Muscle of leg (tissue), 11 donors: ENCODE results near the gene PURB. TPM values are rescaled to one million over a fixed set of nuclear protein-coding genes. Genes with fewer than 3 reads are reported as not detected.
"Not testable (repeated sequence)": the region's sequence is repeated elsewhere in the genome, so short reads cannot be mapped to it uniquely, and the experiment has no call there.

Experiments
- DNase-seq: peaks from one replicate; pipeline ENCODE4 v3.0.0; 2013
- H3K27ac ChIP-seq: one replicate; pipeline ENCODE4 v1.5.1; 2013; ENCODE audit warnings: mild to moderate bottlenecking, low read length, control low read depth
- H3K27me3 ChIP-seq: one replicate; pipeline ENCODE4 v1.6.1; 2013; ENCODE audit warnings: low read length; ENCODE audit not compliant: control insufficient read depth, insufficient read depth
- H3K36me3 ChIP-seq: one replicate; pipeline ENCODE4 v1.6.1; 2013; ENCODE audit warnings: low read length; ENCODE audit not compliant: control insufficient read depth, insufficient read depth
- H3K4me1 ChIP-seq: one replicate; pipeline ENCODE4 v1.6.1; 2013; ENCODE audit warnings: low read length; ENCODE audit not compliant: control insufficient read depth, insufficient read depth
- H3K4me3 ChIP-seq: one replicate; pipeline ENCODE4 v1.5.1; 2013; ENCODE audit warnings: low read length, control low read depth
- H3K9me3 ChIP-seq: replicated peaks from 2 replicates; pipeline ENCODE4 v1.6.1; 2013; ENCODE audit warnings: low read depth, low read length; ENCODE audit not compliant: control insufficient read depth
- WGBS: methylation state at CpG from one replicate; pipeline ENCODE4 v1.1.5; 2013; ENCODE audit warnings: missing lambda C conversion rate; ENCODE audit not compliant: insufficient coverage; 5-methylcytosine and 5-hydroxymethylcytosine counted together
- polyA plus RNA-seq, 8 donors: library from polyadenylated mRNA; unstranded; fragments of 120-200 nt; gene quantifications; one replicate each; pipeline versions ENCODE4 v1.2.1 to v1.2.3, GENCODE V29; 2013; ENCODE audit warnings: inconsistent platforms in 1 of 8, low replicate concordance in 1 of 8; ENCODE audit not compliant: insufficient read length in 8 of 8, insufficient read depth in 1 of 8
- total RNA-seq: library from RNA; stranded (reverse); fragments of 120-200 nt; gene quantifications from one replicate; pipeline ENCODE4 v1.2.4, GENCODE V29; 2013

PURB gene
- total and polyA plus RNA-seq, 9 donors = 18.6 to 41.2 (median 30.3) TPM

GRCh38 chr7:44846390-44846789, 38.9 kb downstream of the PURB start:
- not testable (repeated sequence) for H3K9me3 ChIP-seq, DNase-seq, H3K4me1 ChIP-seq, H3K36me3 ChIP-seq, H3K27me3 ChIP-seq
- peak overlapping the region; percentile 72 for H3K4me3 ChIP-seq
- WGBS = no CpG with 5 or more reads among the region's 11 CpGs
- peak overlapping the region; percentile 99 for H3K27ac ChIP-seq

DNA sequence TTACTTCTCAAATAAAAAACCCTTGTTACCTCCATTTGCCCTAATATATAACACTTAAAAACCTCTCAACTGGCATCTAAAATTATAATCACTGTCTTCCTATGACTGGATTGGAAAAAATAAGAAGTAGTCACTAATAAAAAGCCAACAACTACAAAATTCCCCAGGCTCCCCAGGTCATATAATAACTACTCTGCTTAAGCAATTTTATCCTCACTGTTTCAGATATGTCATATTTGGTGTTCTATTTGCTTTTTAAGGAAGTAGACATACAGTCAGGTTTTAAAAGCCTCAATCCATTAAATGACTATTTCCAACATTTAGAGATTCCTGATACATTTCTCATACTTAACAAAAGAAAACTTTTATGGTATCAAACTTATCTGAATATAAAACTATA, 39.9 kb downstream of the PURB start:
- peaks cover 10% of the 10 kb centered on the region for H3K4me1 ChIP-seq
- no peak for DNase-seq

DNA sequence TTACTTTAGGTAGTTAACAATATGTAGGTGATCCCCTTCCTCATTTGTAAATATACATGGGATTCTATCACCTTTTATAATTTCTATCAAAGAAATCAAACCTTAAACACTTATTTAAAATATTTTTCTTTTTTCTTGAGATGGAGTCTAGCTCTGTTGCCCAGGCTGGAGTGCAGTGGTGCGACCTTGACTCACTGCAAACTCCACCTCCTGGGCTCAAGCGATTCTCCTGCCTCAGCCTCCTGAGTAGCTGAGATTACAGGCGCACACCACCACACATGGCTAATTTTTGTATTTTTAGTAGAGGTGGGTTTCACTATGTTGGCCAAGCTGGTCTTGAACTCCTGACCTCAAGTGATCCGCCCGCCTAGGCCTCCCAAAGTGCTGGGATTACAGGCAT, 41.9 kb downstream of the PURB start:
- not testable (repeated sequence) for H3K9me3 ChIP-seq, H3K4me3 ChIP-seq, H3K27me3 ChIP-seq, H3K27ac ChIP-seq, DNase-seq, H3K4me1 ChIP-seq
- 90% methylated on average over 2 of the region's 5 CpGs for WGBS
- peaks cover 21% of the 10 kb centered on the region for H3K36me3 ChIP-seq

More for the DNA sequence above, 39.9 kb downstream of the PURB start:
- H3K27me3 ChIP-seq = no peaks in the 10 kb centered on the region
- H3K9me3 ChIP-seq = no peaks in the 10 kb centered on the region
- H3K4me3 ChIP-seq = no peak overlapping the region
- H3K36me3 ChIP-seq = peaks cover 10% of the 10 kb centered on the region
- H3K27ac ChIP-seq = no peak overlapping the region

DNA sequence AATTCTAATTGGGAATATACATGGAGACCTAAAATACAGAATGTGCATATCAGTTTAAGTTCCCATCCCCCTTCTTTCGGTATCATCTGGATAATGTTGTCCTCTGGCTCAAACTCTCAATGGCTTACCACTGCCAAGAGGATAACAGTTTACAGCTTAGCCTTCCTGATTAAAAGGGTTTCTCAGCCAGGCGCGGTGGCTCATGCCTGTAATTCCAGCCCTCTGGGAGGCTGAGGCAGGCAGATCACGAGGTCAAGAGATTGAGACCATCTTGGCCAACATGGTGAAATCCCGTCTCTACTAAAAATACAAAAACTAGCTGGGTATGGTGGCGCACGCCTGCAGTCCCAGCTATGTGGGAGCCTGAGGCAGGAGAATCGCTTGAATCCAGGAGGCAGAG, 42.7 kb downstream of the PURB start:
- DNase-seq, H3K9me3 ChIP-seq, H3K27me3 ChIP-seq, H3K4me1 ChIP-seq, H3K4me3 ChIP-seq, H3K27ac ChIP-seq: not testable (repeated sequence)
- no CpG with 5 or more reads among the region's 8 CpGs for WGBS
- peaks cover 24% of the 10 kb centered on the region for H3K36me3 ChIP-seq

DNA sequence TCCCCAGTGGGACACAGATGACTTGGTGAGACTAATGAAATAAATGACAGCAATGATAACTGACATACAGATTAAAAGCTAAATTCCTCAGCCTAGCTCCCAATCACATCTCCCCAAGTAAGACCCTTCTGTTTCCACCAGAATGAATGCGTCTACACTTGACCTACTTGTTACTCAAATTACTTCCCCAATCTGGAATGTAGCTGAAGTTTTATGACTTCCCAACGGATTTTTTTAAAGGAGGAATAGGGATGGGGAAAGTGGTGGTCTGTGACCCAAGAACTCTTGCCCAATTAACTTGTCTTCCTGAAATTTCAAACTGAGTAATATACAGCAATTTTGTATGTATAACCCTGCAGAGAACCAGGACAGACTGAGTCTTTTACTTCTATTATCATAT, 46.6 kb downstream of the PURB start:
- no peak overlapping the region for H3K27ac ChIP-seq
- H3K36me3 ChIP-seq = peaks cover 40% of the 10 kb centered on the region
- H3K4me1 ChIP-seq = no peaks in the 10 kb centered on the region
- H3K4me3 ChIP-seq = no peak overlapping the region
- no peaks in the 10 kb centered on the region for H3K9me3 ChIP-seq
- no CpG with 5 or more reads among the region's 2 CpGs for WGBS
- DNase-seq = no peak
- no peaks in the 10 kb centered on the region for H3K27me3 ChIP-seq

DNA sequence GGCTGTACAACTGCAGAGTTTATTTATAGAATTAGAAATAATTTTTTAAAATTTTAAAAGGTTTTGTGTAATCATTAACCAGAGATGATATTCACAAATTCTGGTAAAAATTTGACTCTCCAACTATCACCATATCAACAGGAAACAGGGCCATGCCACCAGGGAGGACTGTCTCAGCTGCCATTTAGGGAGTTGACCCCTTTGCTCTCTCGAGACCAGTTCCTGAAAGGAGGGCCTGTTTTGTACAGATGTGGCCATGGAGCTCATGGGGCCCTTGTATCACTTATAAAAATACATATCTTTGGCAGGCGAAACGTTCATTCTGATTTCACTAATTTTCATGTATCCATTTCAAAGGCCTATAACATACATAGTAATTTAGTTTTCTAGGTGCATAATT, 57.8 kb downstream of the PURB start:
- WGBS = no CpG with 5 or more reads among the region's 3 CpGs
- no peak for DNase-seq
- Histone ChIP-seq H3K9me3 (no peaks in the 10 kb centered on the region), H3K4me3 (no peak overlapping the region), H3K27ac (no peak overlapping the region), H3K27me3 (no peaks in the 10 kb centered on the region), H3K36me3 (peaks cover 43% of the 10 kb centered on the region), H3K4me1 (no peaks in the 10 kb centered on the region)

Other genes with a start within 250 kb of the PURB start
- 10.9 TPM for gene ZMIZ2, start 136.7 kb downstream of the PURB start, total RNA-seq
- 10 to 100 TPM; 21.4 to 48.9 (median 35.8) TPM for gene ZMIZ2, start 136.7 kb downstream of the PURB start, polyA plus RNA-seq
- gene PPIA, start 88.8 kb downstream of the PURB start, total RNA-seq = 1,341 TPM
- gene PPIA, start 88.8 kb downstream of the PURB start, polyA plus RNA-seq = 1,000 to 10,000 TPM in 1 of 8 donors, 100 to 1,000 TPM in 7; 718 to 1,009 (median 821) TPM
- 110 TPM for gene H2AZ2, start 37.4 kb downstream of the PURB start, total RNA-seq
- gene H2AZ2, start 37.4 kb downstream of the PURB start, polyA plus RNA-seq = 100 to 1,000 TPM; 118 to 185 (median 142) TPM
- 0.58 TPM for gene MYO1G, start 93.5 kb upstream of the PURB start, total RNA-seq
- gene MYO1G, start 93.5 kb upstream of the PURB start, polyA plus RNA-seq = 1 to 10 TPM in 1 of 8 donors, under 1 TPM in 7; 0.59 to 1.2 (median 0.71) TPM
- 36.1 TPM for gene CCM2, start 114.7 kb upstream of the PURB start, total RNA-seq
- 10 to 100 TPM; 40.4 to 47.2 (median 43.9) TPM for gene CCM2, start 114.7 kb upstream of the PURB start, polyA plus RNA-seq
- gene NACAD, start 203.4 kb upstream of the PURB start, total RNA-seq = 2.3 TPM
- gene NACAD, start 203.4 kb upstream of the PURB start, polyA plus RNA-seq = 1 to 10 TPM; 4.4 to 7.9 (median 5.8) TPM
- 41.7 TPM for gene TBRG4, start 226.2 kb upstream of the PURB start, total RNA-seq
- 10 to 100 TPM; 35.5 to 45.2 (median 39.5) TPM for gene TBRG4, start 226.2 kb upstream of the PURB start, polyA plus RNA-seq